H1 (cell line): Measurements from ENCODE around the gene PDXDC1.
"Not testable (repeated sequence)": the region's sequence is repeated elsewhere in the genome, so short reads cannot be mapped to it uniquely, and the experiment has no call there.

Source experiments
- CTCF ChIP-seq, 3 experiments: IDR thresholded peaks; 1 replicate in 2 of 3; 2 replicates in 1 of 3; pipeline versions ENCODE4 v1.5.1 to v1.6.1; 2011; ENCODE audit warnings: low read length in 3 of 3, mild to moderate bottlenecking in 3 of 3, inconsistent platforms in 2 of 3, low read depth in 1 of 3, moderate library complexity in 1 of 3; ENCODE audit not compliant: insufficient read depth in 1 of 3; ENCODE audit errors: control extremely low read depth in 1 of 3
- EP300 ChIP-seq, 2 experiments: IDR thresholded peaks; 1 replicate in 1 of 2; 2 replicates in 1 of 2; pipeline ENCODE4 v1.6.1; 2011 to 2012; ENCODE audit warnings: low read depth in 2 of 2, low read length in 2 of 2, mild to moderate bottlenecking in 2 of 2, borderline replicate concordance in 1 of 2, inconsistent platforms in 1 of 2, moderate library complexity in 1 of 2
- PHF8 ChIP-seq: fragments of 200-600 bp; sonication (generic); conservative IDR thresholded peaks from 2 replicates; pipeline ENCODE4 v1.7.1; 2012; ENCODE audit warnings: low read depth, mild to moderate bottlenecking, inconsistent platforms, low read length, moderate library complexity
- POLR2A ChIP-seq, 2 experiments: IDR thresholded peaks; 1 replicate in 1 of 2; 2 replicates in 1 of 2; pipeline ENCODE4 v1.6.1; 2011; ENCODE audit warnings: low read depth in 2 of 2, low read length in 2 of 2, mild to moderate bottlenecking in 2 of 2; ENCODE audit errors: control extremely low read depth in 1 of 2

- not testable (repeated sequence) for TF ChIP-seq PHF8; POLR2A (IDR thresholded peaks at IDR 0.05; ENCODE audit: control extremely low read depth in 1 of 2, low read depth in 2 of 2, low read length in 2 of 2); CTCF (IDR thresholded peaks at IDR 0.05; ENCODE audit: control extremely low read depth in 1 of 3, insufficient read depth in 1 of 3, low read depth in 1 of 3, low read length in 3 of 3); EP300 (IDR thresholded peaks at IDR 0.05; ENCODE audit: borderline replicate concordance in 1 of 2, low read depth in 2 of 2, low read length in 2 of 2)
These were observed 25.0 kb downstream of the PDXDC1 start for GRCh38 chr16:14999845-15000244.
